K562 (cell line): ENCODE results near the gene ZNF485. TPM values are rescaled to one million over a fixed set of nuclear protein-coding genes. Genes with fewer than 3 reads are reported as not detected.
A peak's percentile ranks its signal among the peaks of the same experiment; 100 is the strongest.

Experiments used
- CTCF ChIP-seq, 3 experiments: IDR thresholded peaks in 2 of 3; conservative IDR thresholded peaks in 1 of 3; 2 replicates each; pipeline ENCODE4 v1.5.1; 2011 to 2012; ENCODE audit warnings: low read length in 3 of 3, mild to moderate bottlenecking in 3 of 3, control low read depth in 2 of 3, improper control_type of control experiment in 1 of 3, inconsistent platforms in 1 of 3, low read depth in 1 of 3, mixed read lengths in 1 of 3, moderate library complexity in 1 of 3; ENCODE audit not compliant: insufficient read depth in 2 of 3
- E2F6 ChIP-seq, 2 experiments: IDR thresholded peaks; 2 replicates each; pipeline ENCODE4 v1.6.1; 2011; ENCODE audit warnings: borderline replicate concordance in 1 of 2, control low read depth in 1 of 2, low read depth in 1 of 2, low read length in 1 of 2, mild to moderate bottlenecking in 1 of 2, mixed read lengths in 1 of 2, moderate library complexity in 1 of 2; ENCODE audit not compliant: insufficient read depth in 1 of 2, insufficient read length in 1 of 2, poor library complexity in 1 of 2, severe bottlenecking in 1 of 2; ENCODE audit errors: extremely low read depth in 1 of 2
- FUS ChIP-seq: fragments of 200-400 bp; formaldehyde crosslinking; optimal IDR thresholded peaks from 2 replicates; pipeline ENCODE3; 2017; ENCODE audit warnings: low read depth, low read length
- HNRNPK ChIP-seq: fragments of 200-400 bp; formaldehyde crosslinking; IDR thresholded peaks from one replicate; pipeline ENCODE4 v1.6.1; 2018; ENCODE audit warnings: mild to moderate bottlenecking, low read depth, low read length; ENCODE audit not compliant: poor library complexity, severe bottlenecking
- NRF1 ChIP-seq, 2 experiments: fragments of 450-650 bp; IDR thresholded peaks in 1 of 2; conservative IDR thresholded peaks in 1 of 2; 2 replicates each; pipeline ENCODE4 v1.6.1; 2014; ENCODE audit warnings: mild to moderate bottlenecking in 2 of 2
- PRDM10 ChIP-seq: fragments of 450-650 bp; IDR thresholded peaks from 2 replicates; pipeline ENCODE4 v1.6.1; 2018; ENCODE audit not compliant: partially characterized antibody
- RAD21 ChIP-seq, 2 experiments: fragments of 250-450 bp in 1 of 2; fragments of 450-650 bp in 1 of 2; sonication (Bioruptor Pico) in 1 of 2; formaldehyde crosslinking in 1 of 2; IDR thresholded peaks in 1 of 2; conservative IDR thresholded peaks in 1 of 2; 2 replicates each; pipeline versions ENCODE4 v1.4.0 to v1.8.0; 2020 to 2022; ENCODE audit warnings: mild to moderate bottlenecking in 2 of 2, moderate library complexity in 1 of 2
- SMARCA4 ChIP-seq: fragments of 450-650 bp; IDR thresholded peaks from 2 replicates; pipeline ENCODE4 v1.6.1; 2016
- UBTF ChIP-seq, 2 experiments: IDR thresholded peaks; 2 replicates each; pipeline ENCODE4 v1.6.1; 2012; ENCODE audit warnings: improper control_type of control experiment in 2 of 2, low read depth in 2 of 2, low read length in 2 of 2, borderline replicate concordance in 1 of 2
- ZBTB2 ChIP-seq: fragments of 450-650 bp; IDR thresholded peaks from 2 replicates; pipeline ENCODE4 v1.6.1; 2016; ENCODE audit warnings: antibody characterized with exemption
- ZNF398 ChIP-seq: fragments of 250-450 bp; sonication (Bioruptor Pico); IDR thresholded peaks from 2 replicates; pipeline ENCODE4 v1.8.0; 2021; ENCODE audit warnings: moderate library complexity, mild to moderate bottlenecking, inconsistent platforms
- polyA plus RNA-seq, 8 experiments: library from polyadenylated mRNA; depleted of rRNA in 4 of 8; stranded (reverse) in 5 of 8; unstranded in 3 of 8; fragments of >200 nt; fragmentation: Nextera tagmentation in 2 of 8; fragmentation: Illumina TruSeq in 1 of 8; extraction: Ambion mirVana in 2 of 8; extraction: Trizol in 1 of 8; gene quantifications; 2 replicates each; pipeline versions ENCODE4 v1.2.1 to v1.2.3, GENCODE V29; 2011 to 2014; ENCODE audit warnings: inconsistent platforms in 1 of 8, missing spikeins in 1 of 8
- total RNA-seq, 7 experiments: library from RNA; depleted of rRNA in 6 of 7; stranded (reverse); fragments of >200 nt in 6 of 7; fragmentation: Illumina TruSeq in 2 of 7; extraction: Trizol in 2 of 7; gene quantifications; 2 replicates each; pipeline versions ENCODE4 v1.2.1 to v1.2.3, GENCODE V29; 2011 to 2021; ENCODE audit warnings: low replicate concordance in 1 of 7

Gene ZNF485
- total and polyA plus RNA-seq, 9 of the 15 experiments (the other 6 are each of a cell fraction or from before 2014, with no cell fraction given) = 8.0 to 18.7 (median 11.9) TPM

GRCh38 chr10:43667317-43667731 is 61.1 kb downstream of the ZNF485 start (continued):
- peak; percentile 13 for TF ChIP-seq PRDM10
- peak in 1 of 2 experiments; percentile 34 for TF ChIP-seq E2F6 (IDR thresholded peaks at IDR 0.05; ENCODE audit: borderline replicate concordance in 1 of 2, extremely low read depth in 1 of 2, insufficient read depth in 1 of 2, insufficient read length in 1 of 2, low read depth in 1 of 2, low read length in 1 of 2, poor library complexity in 1 of 2, severe bottlenecking in 1 of 2)
- no peak for TF ChIP-seq FUS
- TF ChIP-seq RAD21 (CRISPR knock-in tag; conservative IDR thresholded peaks at IDR 0.05 in 1 of 2, IDR thresholded peaks at IDR 0.05 in 1 of 2) = peak in 1 of 2 experiments; percentile 33; a peak in 2 of 4 replicates
- TF ChIP-seq HNRNPK = no peak
- TF ChIP-seq NRF1 (conservative IDR thresholded peaks at IDR 0.05 in 1 of 2, IDR thresholded peaks at IDR 0.05 in 1 of 2) = 0 out of 4 replicates have a peak, but pooled peaks of 1 of the 2 experiments have one; percentile 21
- no peak for TF ChIP-seq SMARCA4
- 0 out of 4 replicates have a peak, but pooled peaks of 1 of the 2 experiments have one; percentile 47 for TF ChIP-seq UBTF (IDR thresholded peaks at IDR 0.05; ENCODE audit: borderline replicate concordance in 1 of 2, low read depth in 2 of 2, low read length in 2 of 2)
- TF ChIP-seq CTCF (IDR thresholded peaks at IDR 0.05 in 2 of 3, conservative IDR thresholded peaks at IDR 0.05 in 1 of 3; ENCODE audit: insufficient read depth in 2 of 3, low read depth in 1 of 3, low read length in 3 of 3) = peak in 2 of 3 experiments; percentile 32 to 41; a peak in 5 of 6 replicates
- no peak for TF ChIP-seq ZNF398
- TF ChIP-seq ZBTB2 = no peak
